ENCODE results near the gene TUBB. TPM values are rescaled to one million over a fixed set of nuclear protein-coding genes. Genes with fewer than 3 reads are reported as not detected.

The TUBB gene
- total RNA-seq, result 100 to 1,000 TPM in 4 of 5 donors, 10 to 100 TPM in 1; 67.5 to 177 (median 109) TPM
- polyA plus RNA-seq, result 100 to 1,000 TPM; 127 to 223 (median 183) TPM
- long read RNA-seq, donor 1, transcript TUBB-205 (4 exons, 2,670 nt), result major isoform, 142 of 152 reads
- long read RNA-seq, donor 1, partial matches to known transcripts, result 10 of 152 reads
- long read RNA-seq, donor 1, other reads (novel, unspliced or antisense), result 0 of 152 reads
- long read RNA-seq, donor 2, transcript TUBB-205 (4 exons, 2,670 nt), result major isoform, 226 of 358 reads
- long read RNA-seq, donor 2, partial matches to known transcripts, result 68 of 358 reads
- long read RNA-seq, donor 2, other reads (novel, unspliced or antisense), result 61 of 358 reads
- long read RNA-seq, donor 3, transcript TUBB-205 (4 exons, 2,670 nt), result major isoform, 140 of 167 reads
- long read RNA-seq, donor 3, partial matches to known transcripts, result 27 of 167 reads
- long read RNA-seq, donor 3, other reads (novel, unspliced or antisense), result 0 of 167 reads
- long read RNA-seq, donor 4, transcript TUBB-205 (4 exons, 2,670 nt), result major isoform, 41 of 41 reads
- long read RNA-seq, donor 4, partial matches to known transcripts, result 0 of 41 reads
- long read RNA-seq, donor 4, other reads (novel, unspliced or antisense), result 0 of 41 reads
- long read RNA-seq, donor 5, transcript TUBB-205 (4 exons, 2,670 nt), result major isoform, 295 of 388 reads
- long read RNA-seq, donor 5, partial matches to known transcripts, result 75 of 388 reads
- long read RNA-seq, donor 5, other reads (novel, unspliced or antisense), result 18 of 388 reads
- long read RNA-seq, donor 6, transcript TUBB-205 (4 exons, 2,670 nt), result major isoform, 513 of 597 reads
- long read RNA-seq, donor 6, partial matches to known transcripts, result 81 of 597 reads
- long read RNA-seq, donor 6, other reads (novel, unspliced or antisense), result 0 of 597 reads
- long read RNA-seq, donor 7, transcript TUBB-205 (4 exons, 2,670 nt), result major isoform, 324 of 447 reads
- long read RNA-seq, donor 7, partial matches to known transcripts, result 85 of 447 reads
- long read RNA-seq, donor 7, other reads (novel, unspliced or antisense), result 38 of 447 reads
- long read RNA-seq, donor 8, transcript TUBB-205 (4 exons, 2,670 nt), result major isoform, 289 of 390 reads
- long read RNA-seq, donor 8, partial matches to known transcripts, result 83 of 390 reads
- long read RNA-seq, donor 8, other reads (novel, unspliced or antisense), result 18 of 390 reads
- long read RNA-seq, donor 9, transcript TUBB-205 (4 exons, 2,670 nt), result major isoform, 193 of 218 reads
- long read RNA-seq, donor 9, partial matches to known transcripts, result 24 of 218 reads
- long read RNA-seq, donor 9, other reads (novel, unspliced or antisense), result 0 of 218 reads
- long read RNA-seq, donor 10, transcript TUBB-205 (4 exons, 2,670 nt), result major isoform, 86 of 122 reads
- long read RNA-seq, donor 10, partial matches to known transcripts, result 24 of 122 reads
- long read RNA-seq, donor 10, other reads (novel, unspliced or antisense), result 11 of 122 reads

GRCh38 chr6:30719791-30720737, at the start of gene TUBB:
TSS of gene TUBB (plus strand) at chr6:30720352. CDS start at chr6:30720507, 155 bp downstream.
- peak; percentile 74 to 97 (median 94) for TF ChIP-seq POLR2AphosphoS5 (IDR thresholded peaks at IDR 0.05)
- TF ChIP-seq, protein P1, sequence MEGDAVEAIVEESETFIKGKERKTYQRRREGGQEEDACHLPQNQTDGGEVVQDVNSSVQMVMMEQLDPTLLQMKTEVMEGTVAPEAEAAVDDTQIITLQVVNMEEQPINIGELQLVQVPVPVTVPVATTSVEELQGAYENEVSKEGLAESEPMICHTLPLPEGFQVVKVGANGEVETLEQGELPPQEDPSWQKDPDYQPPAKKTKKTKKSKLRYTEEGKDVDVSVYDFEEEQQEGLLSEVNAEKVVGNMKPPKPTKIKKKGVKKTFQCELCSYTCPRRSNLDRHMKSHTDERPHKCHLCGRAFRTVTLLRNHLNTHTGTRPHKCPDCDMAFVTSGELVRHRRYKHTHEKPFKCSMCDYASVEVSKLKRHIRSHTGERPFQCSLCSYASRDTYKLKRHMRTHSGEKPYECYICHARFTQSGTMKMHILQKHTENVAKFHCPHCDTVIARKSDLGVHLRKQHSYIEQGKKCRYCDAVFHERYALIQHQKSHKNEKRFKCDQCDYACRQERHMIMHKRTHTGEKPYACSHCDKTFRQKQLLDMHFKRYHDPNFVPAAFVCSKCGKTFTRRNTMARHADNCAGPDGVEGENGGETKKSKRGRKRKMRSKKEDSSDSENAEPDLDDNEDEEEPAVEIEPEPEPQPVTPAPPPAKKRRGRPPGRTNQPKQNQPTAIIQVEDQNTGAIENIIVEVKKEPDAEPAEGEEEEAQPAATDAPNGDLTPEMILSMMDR (IDR thresholded peaks at IDR 0.05), result peak in 3 of 7 experiments; percentile 19 to 28 (median 19)
- peak in 2 of 4 donors; percentile 82 to 91 for TF ChIP-seq POLR2A (IDR thresholded peaks at IDR 0.05)
- TF ChIP-seq EP300 (IDR thresholded peaks at IDR 0.05), result no peak
- H3K4me1 ChIP-seq, result peaks cover 29 to 69% (median 61%) of the 10 kb centered on the region in 4 donors
- H3K36me3 ChIP-seq, result peaks cover 26 to 33% (median 27%) of the 10 kb centered on the region in 4 donors
- 0 to 1% (median 0%) methylated on average over 37 to 38 of the region's 38 CpGs for WGBS, 5 donors
- intact Hi-C loops (cut with DNase I; ENCODE audit: low total_unique reads), result no loop called here
- H3K27ac ChIP-seq, result peak within 1 kb of the TSS; percentile 93 to 99 (median 98)
- H3K4me3 ChIP-seq, result peak within 1 kb of the TSS; percentile 72 to 90 (median 86)
- peak; percentile 98 to 99 for DNase-seq
- no peaks in the 10 kb centered on the region for H3K27me3 ChIP-seq
- no peaks in the 10 kb centered on the region for H3K9me3 ChIP-seq

DNA sequence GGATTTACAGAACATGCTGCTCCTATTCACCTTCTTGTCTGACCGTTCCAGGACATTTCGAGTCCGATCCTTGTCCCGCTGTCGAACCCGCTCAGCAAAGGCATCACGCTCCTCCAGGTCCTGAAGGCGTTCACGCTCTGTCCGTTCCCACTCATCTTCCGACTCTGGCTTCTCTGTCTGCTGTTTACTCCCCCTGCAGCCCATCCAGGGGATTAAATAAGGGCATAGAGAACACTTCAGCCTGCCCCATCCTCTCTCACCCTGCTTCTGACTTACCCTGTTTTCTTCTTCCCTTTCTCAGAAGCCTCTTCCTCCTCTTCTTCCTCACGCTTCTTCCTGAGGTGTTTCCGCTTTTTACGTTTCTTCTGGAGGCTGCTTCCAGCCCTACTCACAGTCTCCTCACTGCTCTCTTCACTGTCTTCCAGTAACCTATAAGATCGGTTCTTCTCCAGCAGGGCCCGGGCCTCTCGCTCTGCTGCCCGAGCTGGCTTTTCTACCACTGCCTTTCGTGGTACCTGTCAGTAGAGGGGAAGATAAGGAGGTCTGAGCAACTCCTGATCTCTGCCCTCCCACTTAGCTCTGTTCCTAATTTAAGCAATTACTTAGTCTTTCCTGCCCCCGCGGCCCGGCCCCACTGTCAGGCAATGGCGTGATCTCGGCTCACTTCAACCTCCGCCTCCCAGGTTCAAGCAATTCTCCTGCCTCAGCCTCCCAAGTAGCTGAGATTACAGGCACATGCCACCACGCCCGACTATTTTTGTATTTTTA, 49.2 kb upstream of the TUBB start:
- H3K9me3 ChIP-seq, result no peaks in the 10 kb centered on the region
- 83 to 90% (median 88%) methylated on average over 27 of the region's 27 CpGs for WGBS, 5 donors
- peaks cover 14 to 33% (median 26%) of the 10 kb centered on the region in 4 donors for H3K4me1 ChIP-seq
- no peak for TF ChIP-seq POLR2A (IDR thresholded peaks at IDR 0.05)
- TF ChIP-seq EP300 (IDR thresholded peaks at IDR 0.05), result no peak
- TF ChIP-seq, protein P1 (IDR thresholded peaks at IDR 0.05), result no peak
- TF ChIP-seq POLR2AphosphoS5 (IDR thresholded peaks at IDR 0.05), result no peak
- H3K27ac ChIP-seq, result no peak overlapping the region
- peak overlapping the region in 1 of 4 donors; percentile 99 for H3K4me3 ChIP-seq
- intact Hi-C loops (cut with DNase I; ENCODE audit: low total_unique reads), result no loop called here
- H3K27me3 ChIP-seq, result no peaks in the 10 kb centered on the region
- DNase-seq, result no peak
- peaks cover 34 to 55% (median 55%) of the 10 kb centered on the region in 4 donors for H3K36me3 ChIP-seq

Measured in stomach (tissue), 19 donors.